AG10803 (cell line): ENCODE results near the gene RSPO3.
A peak's percentile ranks its signal among the peaks of the same experiment; 100 is the strongest.

Experiments
- DNase-seq: peaks from one replicate; pipeline ENCODE4 v3.0.0; 2010; ENCODE audit warnings: low read depth
- H3K4me3 ChIP-seq: 2 replicates; pipeline ENCODE4 v1.5.1; 2011; ENCODE audit warnings: mild to moderate bottlenecking, low read length, control low read depth
- TF ChIP-seq, protein P1 (sequence below): conservative IDR thresholded peaks from 2 replicates; pipeline ENCODE4 v1.5.1; 2011; ENCODE audit warnings: mild to moderate bottlenecking, low read length, control low read depth, inconsistent platforms

Gene RSPO3

GRCh38 chr6:127118298-127119101, at the start of gene RSPO3:
RSPO3 (plus strand) TSS chr6:127118671; CDS start chr6:127119193, 522 bp downstream.
- TF ChIP-seq, protein P1, sequence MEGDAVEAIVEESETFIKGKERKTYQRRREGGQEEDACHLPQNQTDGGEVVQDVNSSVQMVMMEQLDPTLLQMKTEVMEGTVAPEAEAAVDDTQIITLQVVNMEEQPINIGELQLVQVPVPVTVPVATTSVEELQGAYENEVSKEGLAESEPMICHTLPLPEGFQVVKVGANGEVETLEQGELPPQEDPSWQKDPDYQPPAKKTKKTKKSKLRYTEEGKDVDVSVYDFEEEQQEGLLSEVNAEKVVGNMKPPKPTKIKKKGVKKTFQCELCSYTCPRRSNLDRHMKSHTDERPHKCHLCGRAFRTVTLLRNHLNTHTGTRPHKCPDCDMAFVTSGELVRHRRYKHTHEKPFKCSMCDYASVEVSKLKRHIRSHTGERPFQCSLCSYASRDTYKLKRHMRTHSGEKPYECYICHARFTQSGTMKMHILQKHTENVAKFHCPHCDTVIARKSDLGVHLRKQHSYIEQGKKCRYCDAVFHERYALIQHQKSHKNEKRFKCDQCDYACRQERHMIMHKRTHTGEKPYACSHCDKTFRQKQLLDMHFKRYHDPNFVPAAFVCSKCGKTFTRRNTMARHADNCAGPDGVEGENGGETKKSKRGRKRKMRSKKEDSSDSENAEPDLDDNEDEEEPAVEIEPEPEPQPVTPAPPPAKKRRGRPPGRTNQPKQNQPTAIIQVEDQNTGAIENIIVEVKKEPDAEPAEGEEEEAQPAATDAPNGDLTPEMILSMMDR: peak; percentile 28; the same call in 1 of the 2 replicates
- H3K4me3 ChIP-seq: peak within 1 kb of the TSS; percentile 59
- peak; percentile 38 for DNase-seq

GRCh38 chr6:127069659-127070279, 48.7 kb upstream of the RSPO3 start:
- DNase-seq: peak; percentile 43
- TF ChIP-seq, protein P1: peak; percentile 60

GRCh38 chr6:127073222-127073621, 45.2 kb upstream of the RSPO3 start:
- H3K4me3 ChIP-seq: no peak overlapping the region
- no peak for DNase-seq
- TF ChIP-seq, protein P1: no peak

More at GRCh38 chr6:127069659-127070279, 48.7 kb upstream of the RSPO3 start:
- no peak overlapping the region for H3K4me3 ChIP-seq

- no peak overlapping the region for H3K4me3 ChIP-seq
- TF ChIP-seq, protein P1: no peak
- no peak for DNase-seq
Observed at GRCh38 chr6:127076466-127076865, 42.0 kb upstream of the RSPO3 start.

- TF ChIP-seq, protein P1: no peak
- DNase-seq: no peak
- no peak overlapping the region for H3K4me3 ChIP-seq
Observed at GRCh38 chr6:127077886-127078285, 40.6 kb upstream of the RSPO3 start.

DNA sequence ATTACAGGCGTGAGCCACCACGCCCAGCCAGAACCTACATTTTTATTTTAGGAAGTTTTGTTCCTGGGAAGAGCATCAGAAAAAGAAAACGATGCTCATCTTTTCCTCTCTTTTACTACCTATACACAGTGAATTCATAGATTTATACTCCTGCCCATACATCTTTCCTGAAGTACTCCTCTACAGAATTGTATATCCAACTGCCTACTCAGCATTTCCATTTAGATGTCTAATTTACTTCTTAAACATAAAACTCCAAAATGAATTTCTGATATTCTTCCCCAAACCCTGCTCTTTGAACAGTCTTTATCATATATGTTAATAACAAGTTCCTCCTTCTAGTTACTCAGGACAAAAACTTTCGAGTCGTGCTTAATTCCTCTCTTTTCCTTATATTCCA, 39.8 kb upstream of the RSPO3 start:
- TF ChIP-seq, protein P1: no peak
- DNase-seq: no peak
- H3K4me3 ChIP-seq: no peak overlapping the region

DNA sequence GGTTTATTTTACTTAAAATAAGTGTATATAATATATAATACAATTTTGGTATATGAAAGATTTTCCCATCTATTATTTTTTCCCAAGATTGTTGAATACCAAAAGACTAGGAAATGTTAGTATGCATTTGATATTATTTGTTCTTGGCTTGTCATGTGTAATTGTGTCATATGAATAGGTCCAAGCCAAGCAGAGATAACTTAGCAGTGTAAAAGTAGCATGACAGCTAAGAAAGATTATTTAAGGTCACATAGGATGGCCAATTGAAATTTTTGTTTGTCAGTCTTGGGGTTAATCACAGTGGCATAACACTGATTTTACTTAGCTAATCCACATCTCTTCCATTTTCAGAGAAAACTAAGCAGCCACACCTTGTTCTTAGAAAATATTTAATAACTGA, 38.8 kb upstream of the RSPO3 start:
- DNase-seq: no peak
- no peak overlapping the region for H3K4me3 ChIP-seq
- TF ChIP-seq, protein P1: no peak
